ENCODE results near the gene RANGAP1.

GRCh38 chr22:41229730-41230400, 56.1 kb downstream of the RANGAP1 start:
- TF ChIP-seq POLR2A (IDR thresholded peaks at IDR 0.05) (no peak), CTCF (IDR thresholded peaks at IDR 0.05) (no peak)

Data from stomach (tissue), 4 donors.